Left lung (tissue), 10 donors: Measurements from ENCODE around the gene SUOX. TPM values are rescaled to one million over a fixed set of nuclear protein-coding genes. Genes with fewer than 3 reads are reported as not detected.
A peak's percentile ranks its signal among the peaks of the same experiment; 100 is the strongest.

Experiments
- ATAC-seq: fragments of 200-7000 bp; cut with Tn5 transposase; one replicate; pipeline ENCODE4 v1.9.1; 2020; ENCODE audit warnings: moderate library complexity
- DNase-seq, 4 donors: peaks; one replicate each; pipeline ENCODE4 v3.0.0-alpha.2; 2013 to 2020
- H3K27ac ChIP-seq, 2 donors: fragments of 200-600 bp; sonication (generic) in 1 of 2; one replicate each; pipeline versions ENCODE4 v1.5.0 to v1.8.0; 2020 to 2021
- H3K27me3 ChIP-seq, 2 donors: fragments of 200-600 bp; sonication (generic) in 1 of 2; one replicate each; pipeline versions ENCODE4 v1.5.0 to v1.8.0; 2020 to 2021
- H3K36me3 ChIP-seq, 2 donors: fragments of 200-600 bp; sonication (generic) in 1 of 2; one replicate each; pipeline versions ENCODE4 v1.5.0 to v1.8.0; 2020 to 2021
- H3K4me1 ChIP-seq, 2 donors: fragments of 200-600 bp; one replicate each; pipeline ENCODE4 v1.8.0; 2021
- H3K4me3 ChIP-seq, 2 donors: fragments of 200-600 bp; sonication (generic) in 1 of 2; one replicate each; pipeline versions ENCODE4 v1.5.0 to v1.8.0; 2020 to 2021; ENCODE audit warnings: mild to moderate bottlenecking in 1 of 2
- H3K9me3 ChIP-seq, 2 donors: fragments of 200-600 bp; sonication (generic) in 1 of 2; one replicate each; pipeline versions ENCODE4 v1.5.0 to v1.8.0; 2020 to 2021
- intact Hi-C, 2 donors: fragments of 100-400 bp; cut with DNase I; formaldehyde crosslinking; loops; one replicate each; pipeline versions ENCODE4 v1.11.2 to v1.14.2; 2022
- polyA plus RNA-seq, 6 donors: library from polyadenylated mRNA; unstranded; fragments of 120-200 nt; gene quantifications; one replicate each; pipeline ENCODE4 v1.2.1, GENCODE V29; 2013; ENCODE audit not compliant: insufficient read length in 6 of 6
- total RNA-seq, 2 donors: library from RNA; stranded (reverse); fragmentation: NEBNext Ultra II Directional; extraction: Animal tissue kit (Norgen Biotek cat#: 25700); gene quantifications; one replicate each; pipeline ENCODE4 v1.2.1, GENCODE V29; 2021
- TF ChIP-seq, protein P1 (sequence below), 2 donors: fragments of 200-600 bp; sonication (generic) in 1 of 2; IDR thresholded peaks; one replicate each; pipeline versions ENCODE4 v1.5.0 to v1.8.0; 2021; ENCODE audit warnings: antibody characterized with exemption in 2 of 2
- donor health status: DM: no; HTN: yes; CAD: no.
- donor health status: DM: no; HTN: no; CAD: no.

The SUOX gene
- total and polyA plus RNA-seq, 8 donors: 26.1 to 49.6 (median 41.2) TPM

DNA sequence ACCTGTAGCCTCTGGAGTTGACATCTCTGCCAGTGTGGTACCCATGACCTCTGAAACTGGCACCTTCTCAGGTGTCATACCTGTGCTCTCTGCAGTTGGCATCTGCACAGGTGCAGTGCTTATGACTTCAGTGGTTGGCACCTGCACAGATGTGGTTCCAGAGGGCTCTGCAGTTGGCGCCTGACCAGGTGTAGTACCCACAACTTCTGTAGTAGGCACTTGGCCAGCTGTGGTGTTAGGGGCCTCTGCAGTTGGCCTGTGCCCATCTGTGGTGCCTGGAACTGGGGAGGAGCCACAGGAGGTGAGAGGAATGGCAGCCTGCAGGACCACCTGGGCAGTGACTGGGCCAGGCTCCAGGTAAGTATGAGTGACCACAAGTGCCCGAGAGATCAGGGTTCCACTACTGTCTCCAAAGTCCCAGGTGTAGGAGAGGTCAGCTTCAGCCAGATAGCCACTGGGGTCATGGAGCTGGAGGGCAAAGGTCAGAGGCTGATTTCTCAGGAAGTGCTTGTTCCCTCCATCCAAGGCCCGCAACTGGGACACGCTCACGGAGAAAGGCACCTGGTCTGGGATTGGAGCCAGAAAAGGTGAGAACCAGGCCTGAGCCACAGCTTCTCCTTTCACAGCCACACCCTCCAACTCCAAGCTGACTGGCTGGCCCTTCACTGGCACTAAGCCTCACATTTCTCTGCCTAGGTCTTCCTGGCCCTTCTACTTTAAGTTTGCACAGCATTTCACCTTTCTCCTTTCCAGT is 39.8 kb upstream of the SUOX start:
- TF ChIP-seq, protein P1, sequence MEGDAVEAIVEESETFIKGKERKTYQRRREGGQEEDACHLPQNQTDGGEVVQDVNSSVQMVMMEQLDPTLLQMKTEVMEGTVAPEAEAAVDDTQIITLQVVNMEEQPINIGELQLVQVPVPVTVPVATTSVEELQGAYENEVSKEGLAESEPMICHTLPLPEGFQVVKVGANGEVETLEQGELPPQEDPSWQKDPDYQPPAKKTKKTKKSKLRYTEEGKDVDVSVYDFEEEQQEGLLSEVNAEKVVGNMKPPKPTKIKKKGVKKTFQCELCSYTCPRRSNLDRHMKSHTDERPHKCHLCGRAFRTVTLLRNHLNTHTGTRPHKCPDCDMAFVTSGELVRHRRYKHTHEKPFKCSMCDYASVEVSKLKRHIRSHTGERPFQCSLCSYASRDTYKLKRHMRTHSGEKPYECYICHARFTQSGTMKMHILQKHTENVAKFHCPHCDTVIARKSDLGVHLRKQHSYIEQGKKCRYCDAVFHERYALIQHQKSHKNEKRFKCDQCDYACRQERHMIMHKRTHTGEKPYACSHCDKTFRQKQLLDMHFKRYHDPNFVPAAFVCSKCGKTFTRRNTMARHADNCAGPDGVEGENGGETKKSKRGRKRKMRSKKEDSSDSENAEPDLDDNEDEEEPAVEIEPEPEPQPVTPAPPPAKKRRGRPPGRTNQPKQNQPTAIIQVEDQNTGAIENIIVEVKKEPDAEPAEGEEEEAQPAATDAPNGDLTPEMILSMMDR (IDR thresholded peaks at IDR 0.05): no peak
- peak; percentile 78 for ATAC-seq
- DNase-seq: peak in 1 of 4 donors; percentile 50

DNA sequence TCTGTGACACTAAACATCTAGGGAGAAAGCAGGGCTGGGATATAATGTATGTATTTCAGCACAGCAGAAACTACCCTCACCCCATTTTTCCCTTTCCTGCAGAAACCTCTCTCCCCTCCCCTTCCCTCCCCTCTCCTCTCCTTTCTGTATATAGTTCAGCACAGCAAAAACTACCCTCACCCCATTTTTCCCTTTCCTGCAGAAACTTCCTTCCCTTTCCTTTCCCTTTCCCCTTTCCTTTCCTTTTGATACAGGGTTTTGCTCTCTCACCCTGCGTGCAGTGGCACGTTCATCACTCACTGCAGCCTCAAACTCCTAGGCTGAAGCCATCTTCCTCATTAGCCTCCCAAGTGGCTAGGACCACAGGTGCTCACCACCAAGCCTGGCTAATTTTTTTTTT is 33.3 kb upstream of the SUOX start:
- no peak overlapping the region for H3K4me3 ChIP-seq
- DNase-seq (no peak), ATAC-seq (no peak)
- no peaks in the 10 kb centered on the region for H3K9me3 ChIP-seq
- intact Hi-C loops: no loop called here
- H3K27ac ChIP-seq: no peak overlapping the region
- H3K36me3 ChIP-seq: no peaks in the 10 kb centered on the region
- peaks cover 6 to 23% of the 10 kb centered on the region in 2 donors for H3K4me1 ChIP-seq
- H3K27me3 ChIP-seq: no peaks in the 10 kb centered on the region
- TF ChIP-seq, protein P1 (IDR thresholded peaks at IDR 0.05): no peak

More for the DNA sequence above, 39.8 kb upstream of the SUOX start:
- H3K27ac ChIP-seq: no peak overlapping the region
- H3K36me3 ChIP-seq: peaks cover 0 to 22% of the 10 kb centered on the region in 2 donors
- H3K4me1 ChIP-seq: no peaks in the 10 kb centered on the region
- no peak overlapping the region for H3K4me3 ChIP-seq
- intact Hi-C loops: no loop called here
- no peaks in the 10 kb centered on the region for H3K9me3 ChIP-seq
- H3K27me3 ChIP-seq: no peaks in the 10 kb centered on the region

DNA sequence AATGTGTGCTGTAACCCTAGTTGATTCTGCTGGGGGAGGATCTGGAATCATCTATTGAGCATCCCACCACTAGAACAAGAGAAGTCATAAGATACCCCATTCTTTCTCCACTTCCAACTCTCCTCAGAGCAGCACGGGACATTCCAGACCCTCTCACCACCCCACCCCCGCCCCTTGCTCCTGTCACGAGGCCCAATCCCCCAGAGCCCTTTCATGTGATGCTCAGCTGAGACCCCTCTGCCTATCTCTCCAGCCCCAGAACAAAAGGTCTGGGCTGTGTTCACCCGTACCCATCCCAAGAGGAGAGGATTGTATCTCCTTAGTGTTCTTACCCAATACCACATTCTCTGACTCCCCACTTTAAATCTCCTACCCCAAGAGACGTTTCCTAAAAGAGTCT is 31.8 kb upstream of the SUOX start:
- Histone ChIP-seq H3K9me3 (no peaks in the 10 kb centered on the region), H3K27me3 (no peaks in the 10 kb centered on the region), H3K27ac (no peak overlapping the region), H3K36me3 (no peaks in the 10 kb centered on the region), H3K4me1 (peaks cover 6 to 23% of the 10 kb centered on the region in 2 donors), H3K4me3 (no peak overlapping the region)
- TF ChIP-seq, protein P1 (IDR thresholded peaks at IDR 0.05): no peak
- DNase-seq (no peak), ATAC-seq (no peak)
- intact Hi-C loops: no loop called here

DNA sequence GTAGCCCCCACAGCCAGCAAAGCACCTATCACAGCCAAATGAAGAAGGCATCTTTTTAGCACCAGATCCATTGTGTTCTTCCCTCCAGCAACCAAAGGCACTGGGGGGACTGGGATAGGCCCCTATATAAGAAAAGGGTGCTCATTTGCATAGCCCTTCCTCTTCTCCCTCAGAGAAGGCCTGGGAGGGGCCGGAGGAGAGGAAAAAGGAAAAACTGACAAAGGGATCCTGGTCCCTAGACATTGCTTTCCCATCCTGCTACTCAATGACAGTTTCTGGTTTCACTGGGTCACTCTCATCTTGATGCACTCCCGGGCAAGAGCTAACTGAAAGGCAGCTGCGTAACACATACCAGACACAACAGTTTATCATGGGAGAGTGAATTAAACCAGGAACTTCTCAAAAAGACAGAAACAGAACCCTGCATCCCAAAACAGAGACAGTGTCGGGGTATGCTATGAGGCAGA is 31.1 kb upstream of the SUOX start, which contains the start of gene PMEL:
Gene PMEL (minus strand): TSS at position 102 of the 467 bp plus-strand sequence. CDS start 31 bp downstream, at position 71.
- TF ChIP-seq, protein P1 (IDR thresholded peaks at IDR 0.05): no peak
- Histone ChIP-seq H3K36me3 (peaks cover 0 to 2% of the 10 kb centered on the region in 2 donors), H3K4me1 (peaks cover 6 to 23% of the 10 kb centered on the region in 2 donors), H3K27ac (peak within 1 kb of the TSS; percentile 83 to 84), H3K9me3 (no peaks in the 10 kb centered on the region), H3K27me3 (no peaks in the 10 kb centered on the region), H3K4me3 (peak within 1 kb of the TSS; percentile 75 to 90)
- intact Hi-C loops: no loop called here
- DNase-seq (no peak), ATAC-seq (peak; percentile 16)
